ENCODE measurements around the gene RAB18.
"Not testable (repeated sequence)": the region's sequence is repeated elsewhere in the genome, so short reads cannot be mapped to it uniquely, and the experiment has no call there.

Gene RAB18

GRCh38 chr10:27547047-27547446 lies 42.9 kb downstream of the RAB18 start:
- DNase-seq (ENCODE audit: low read depth in 2 of 2) = no peak

DNA sequence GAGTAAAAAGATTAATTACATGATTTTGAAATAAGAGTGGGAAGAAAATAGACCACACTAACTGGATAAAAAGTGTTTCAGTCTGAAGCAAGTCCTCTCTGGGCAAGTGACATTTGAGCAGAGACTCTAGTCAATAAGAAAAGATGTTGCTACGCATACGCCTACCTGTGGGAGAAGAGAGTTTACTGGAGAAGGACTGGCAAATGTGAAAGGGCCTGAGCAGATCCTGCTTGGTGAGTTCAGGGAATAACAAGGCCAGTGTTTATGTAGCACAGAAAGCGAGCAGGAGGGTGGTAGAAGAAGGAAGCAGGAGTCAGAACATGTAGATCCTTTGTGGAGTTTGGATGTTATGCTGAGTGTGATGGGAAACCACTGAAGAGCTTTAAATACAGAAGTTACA lies 43.4 kb downstream of the RAB18 start:
- no peak for DNase-seq (ENCODE audit: low read depth in 2 of 2)

DNA sequence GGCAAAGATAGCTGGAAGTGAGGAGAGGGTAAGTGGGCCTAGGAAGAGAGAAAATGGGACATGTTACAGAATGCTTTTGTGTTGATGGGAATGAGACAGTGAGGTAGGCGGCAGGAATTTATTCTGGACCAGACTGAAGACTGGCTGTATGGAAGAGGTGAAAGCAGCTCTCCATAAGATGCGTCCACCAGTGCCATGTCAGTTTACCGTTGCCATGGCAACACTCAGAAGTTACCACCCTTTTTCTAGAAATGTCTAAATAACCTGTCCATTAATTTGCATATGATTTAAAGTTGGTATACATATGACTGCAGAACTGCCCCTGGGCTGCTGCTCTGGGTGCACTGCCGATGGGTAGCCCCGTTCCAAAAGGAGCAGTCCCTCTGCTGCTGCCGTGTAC lies 46.7 kb downstream of the RAB18 start:
- no peak for DNase-seq (ENCODE audit: low read depth in 2 of 2)

DNA sequence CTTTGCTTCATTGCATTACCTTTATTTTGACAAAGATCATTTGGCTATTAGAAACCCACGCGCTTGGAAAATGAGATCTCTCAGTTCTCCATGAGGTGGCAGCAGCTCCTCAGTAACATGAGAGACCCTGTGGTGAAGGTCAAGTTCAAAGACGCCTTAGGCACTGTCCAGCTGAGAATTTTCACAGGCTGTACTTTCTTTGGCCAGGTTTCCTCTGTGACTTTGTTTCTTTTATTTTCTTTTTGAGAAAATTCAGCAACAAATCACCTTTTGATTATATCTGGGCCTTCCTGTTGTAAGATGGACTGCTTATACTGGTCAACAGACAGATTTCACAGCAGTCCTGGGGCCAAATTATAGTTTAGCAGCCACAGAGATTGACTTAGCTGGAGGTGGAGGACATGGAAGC lies 54.5 kb downstream of the RAB18 start:
- peak; percentile 2 to 7 for DNase-seq (ENCODE audit: low read depth in 2 of 2)

DNA sequence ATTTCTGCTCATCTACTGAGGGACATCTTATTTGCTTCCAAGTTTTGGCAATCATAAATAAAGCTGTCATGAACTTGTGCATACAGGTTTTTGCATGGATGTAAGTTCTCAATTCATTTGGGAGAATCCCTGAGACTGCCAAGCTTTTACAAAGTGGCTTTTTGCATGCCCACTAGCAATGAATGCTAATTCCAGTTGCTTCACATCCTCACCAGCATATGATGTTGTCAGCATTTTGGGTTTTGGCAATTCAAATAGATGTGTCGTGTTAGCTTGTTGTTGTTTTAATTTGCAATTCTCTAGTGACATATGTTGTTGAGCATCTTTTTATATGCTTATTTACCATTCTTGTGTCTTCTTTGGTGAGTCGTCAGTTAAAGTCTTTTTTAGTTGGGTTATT lies 57.2 kb downstream of the RAB18 start:
- DNase-seq (ENCODE audit: low read depth in 2 of 2) = no peak

- no peak for DNase-seq (ENCODE audit: low read depth in 2 of 2)
These were observed 60.3 kb downstream of the RAB18 start for GRCh38 chr10:27564398-27564797.

GRCh38 chr10:27564880-27565279 lies 60.8 kb downstream of the RAB18 start:
- no peak for DNase-seq (ENCODE audit: low read depth in 2 of 2)

GRCh38 chr10:27568196-27569175 lies 64.4 kb downstream of the RAB18 start:
- no peak for DNase-seq (ENCODE audit: low read depth in 2 of 2)

GRCh38 chr10:27569946-27570345 lies 65.8 kb downstream of the RAB18 start:
- no peak for DNase-seq (ENCODE audit: low read depth in 2 of 2)

GRCh38 chr10:27577038-27577437 lies 72.9 kb downstream of the RAB18 start:
- not testable (repeated sequence) for DNase-seq (ENCODE audit: low read depth in 2 of 2)

DNA sequence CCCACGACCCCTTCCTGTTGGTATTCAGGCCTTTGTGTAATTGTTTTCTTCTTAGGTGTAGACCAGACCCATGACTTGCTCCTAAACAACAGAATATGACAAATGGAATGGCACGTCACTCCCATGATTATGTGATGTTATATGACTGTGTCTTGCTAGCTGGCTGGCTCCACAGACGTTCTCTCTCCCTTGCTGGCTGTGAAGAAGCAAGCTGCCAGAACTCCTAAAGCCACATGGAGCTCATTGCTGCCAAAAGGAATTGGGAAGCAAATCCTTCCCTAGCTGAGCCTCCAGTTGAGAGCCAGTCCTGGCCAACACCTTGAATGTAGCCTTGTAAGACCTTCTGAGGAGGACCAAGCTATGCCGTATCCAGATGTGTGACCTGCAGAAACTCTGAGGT lies 74.2 kb downstream of the RAB18 start:
- DNase-seq (ENCODE audit: low read depth in 2 of 2) = no peak

DNA sequence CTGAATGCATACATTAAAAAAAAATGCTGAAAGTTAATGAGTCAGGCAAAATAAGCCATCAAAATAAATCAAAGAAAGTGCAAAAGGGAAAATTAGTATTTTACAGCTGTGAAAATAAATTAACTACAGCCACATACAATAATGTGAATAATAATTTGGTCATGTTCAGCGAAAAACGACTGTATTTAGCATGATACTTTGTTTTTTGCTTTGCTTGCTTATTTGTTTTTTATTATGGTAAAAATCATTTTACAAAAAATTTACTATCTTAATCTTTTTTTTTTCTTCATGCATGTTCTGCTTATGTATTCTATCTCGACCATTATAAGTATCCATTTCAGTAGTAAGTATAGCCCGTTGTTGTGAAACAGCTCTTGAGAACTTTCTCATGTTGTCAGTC lies 77.1 kb downstream of the RAB18 start:
- DNase-seq (ENCODE audit: low read depth in 2 of 2) = no peak

DNA sequence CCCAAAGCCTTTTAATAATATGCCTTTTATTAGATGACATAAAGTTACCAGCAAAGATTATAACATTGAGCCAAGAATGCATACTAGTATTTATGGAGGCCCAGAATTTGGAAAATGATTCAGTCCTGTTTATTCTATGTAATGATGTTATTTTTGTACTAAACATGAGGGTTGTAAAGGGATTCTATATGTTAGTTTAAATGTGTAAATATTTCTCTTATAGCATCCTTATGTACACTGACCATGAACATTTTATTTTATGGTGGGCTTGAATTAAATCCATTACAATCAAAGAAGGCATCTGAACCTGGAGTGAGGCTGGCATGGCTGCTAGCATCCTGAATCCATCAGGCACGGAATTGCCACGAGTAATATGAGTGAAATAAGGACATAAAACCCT lies 80.2 kb downstream of the RAB18 start:
- no peak for DNase-seq (ENCODE audit: low read depth in 2 of 2)

Measured in stimulated activated CD8-positive, alpha-beta memory T cell treated with anti-CD3 and anti-CD28 coated beads, Interleukin-2, amount 100 ng/mL, for 48 hours (primary cell).